Loucy (cell line): ENCODE measurements around the gene ABLIM2.

ENCODE experiments used
- EZH2phosphoT487 ChIP-seq: fragments of 200-600 bp; IDR thresholded peaks from 2 replicates; pipeline ENCODE4 v1.6.1; 2018; ENCODE audit warnings: antibody characterized with exemption, mild to moderate bottlenecking, moderate library complexity, borderline replicate concordance
- TF ChIP-seq, protein P1 (sequence below): fragments of 200-600 bp; sonication (generic); conservative IDR thresholded peaks from 2 replicates; pipeline ENCODE4 v1.5.1; 2014; ENCODE audit warnings: mild to moderate bottlenecking, antibody characterized with exemption, low read length

DNA sequence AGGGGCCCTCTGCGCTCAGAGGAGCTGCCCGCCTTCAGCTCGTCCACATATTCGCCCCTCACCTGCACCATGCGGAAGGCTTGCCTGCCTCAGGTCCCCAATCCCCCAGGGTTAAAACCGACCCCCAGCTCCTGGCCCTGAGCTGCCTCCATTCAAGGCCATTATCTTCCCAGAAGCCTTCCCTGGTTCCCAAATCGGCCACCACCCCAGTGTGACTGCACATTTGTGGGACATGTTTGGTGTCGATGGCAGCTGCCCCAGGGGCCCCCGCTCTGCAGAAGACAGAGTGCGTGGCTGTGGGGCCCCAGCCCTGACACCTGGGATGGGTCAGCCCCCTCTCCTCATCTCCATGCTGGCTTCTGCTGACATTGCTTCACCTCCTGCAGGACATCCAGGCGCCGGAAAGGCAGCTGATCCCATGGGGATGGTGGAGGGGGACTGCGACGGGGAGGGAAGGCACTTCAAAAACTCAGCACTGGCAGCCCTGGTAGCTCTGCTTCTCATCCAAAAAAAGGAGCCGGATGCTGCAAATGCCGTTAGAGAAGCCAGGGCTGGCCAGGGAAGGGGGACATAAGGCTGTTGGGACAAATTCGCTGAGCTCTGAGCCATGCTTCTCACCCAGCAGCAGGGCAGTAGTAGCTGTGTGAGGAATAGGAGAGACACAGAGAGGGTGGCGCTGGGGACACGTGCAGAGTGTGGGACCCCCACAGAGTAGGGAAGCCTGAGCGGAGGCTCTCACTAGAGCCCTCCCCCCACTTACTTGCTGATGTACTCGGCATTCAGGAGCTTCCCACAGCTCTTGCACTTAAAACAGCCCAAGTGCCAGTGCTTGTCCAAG, 78.5 kb downstream of the ABLIM2 start:
- TF ChIP-seq, protein P1, sequence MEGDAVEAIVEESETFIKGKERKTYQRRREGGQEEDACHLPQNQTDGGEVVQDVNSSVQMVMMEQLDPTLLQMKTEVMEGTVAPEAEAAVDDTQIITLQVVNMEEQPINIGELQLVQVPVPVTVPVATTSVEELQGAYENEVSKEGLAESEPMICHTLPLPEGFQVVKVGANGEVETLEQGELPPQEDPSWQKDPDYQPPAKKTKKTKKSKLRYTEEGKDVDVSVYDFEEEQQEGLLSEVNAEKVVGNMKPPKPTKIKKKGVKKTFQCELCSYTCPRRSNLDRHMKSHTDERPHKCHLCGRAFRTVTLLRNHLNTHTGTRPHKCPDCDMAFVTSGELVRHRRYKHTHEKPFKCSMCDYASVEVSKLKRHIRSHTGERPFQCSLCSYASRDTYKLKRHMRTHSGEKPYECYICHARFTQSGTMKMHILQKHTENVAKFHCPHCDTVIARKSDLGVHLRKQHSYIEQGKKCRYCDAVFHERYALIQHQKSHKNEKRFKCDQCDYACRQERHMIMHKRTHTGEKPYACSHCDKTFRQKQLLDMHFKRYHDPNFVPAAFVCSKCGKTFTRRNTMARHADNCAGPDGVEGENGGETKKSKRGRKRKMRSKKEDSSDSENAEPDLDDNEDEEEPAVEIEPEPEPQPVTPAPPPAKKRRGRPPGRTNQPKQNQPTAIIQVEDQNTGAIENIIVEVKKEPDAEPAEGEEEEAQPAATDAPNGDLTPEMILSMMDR = no peak
- no peak for TF ChIP-seq EZH2phosphoT487
